H1 (cell line): ENCODE measurements around the gene ACP4. TPM values are rescaled to one million over a fixed set of nuclear protein-coding genes. Genes with fewer than 3 reads are reported as not detected.

Experiments
- BCL11A ChIP-seq, 2 experiments: IDR thresholded peaks; one replicate each; pipeline ENCODE4 v1.6.1; 2011; ENCODE audit warnings: low read depth in 2 of 2, low read length in 2 of 2, mild to moderate bottlenecking in 2 of 2
- CBX5 ChIP-seq: fragments of 300-800, 300-1000 bp; sonication (generic); IDR thresholded peaks from 2 replicates; pipeline ENCODE4 v1.7.1; 2016; ENCODE audit warnings: antibody characterized with exemption, low read length, low read depth
- PHF8 ChIP-seq: fragments of 200-600 bp; sonication (generic); conservative IDR thresholded peaks from 2 replicates; pipeline ENCODE4 v1.7.1; 2012; ENCODE audit warnings: low read depth, mild to moderate bottlenecking, inconsistent platforms, low read length, moderate library complexity
- SIN3A ChIP-seq, 2 experiments: IDR thresholded peaks in 1 of 2; conservative IDR thresholded peaks in 1 of 2; 2 replicates each; pipeline ENCODE4 v1.6.1; 2011 to 2012; ENCODE audit warnings: low read length in 2 of 2, improper control_type of control experiment in 1 of 2, low read depth in 1 of 2, mild to moderate bottlenecking in 1 of 2
- TAF7 ChIP-seq: optimal IDR thresholded peaks from 2 replicates; pipeline ENCODE3; 2011; ENCODE audit warnings: low read depth, mild to moderate bottlenecking, inconsistent platforms, low read length, moderate library complexity, borderline replicate concordance
- polyA plus RNA-seq, 7 experiments: library from polyadenylated mRNA; depleted of rRNA in 3 of 7; stranded (reverse) in 5 of 7; unstranded in 2 of 7; fragments of >200 nt in 5 of 7; fragments of 200-250 nt in 2 of 7; gene quantifications; 1 replicate in 5 of 7; 2 replicates in 1 of 7; 4 replicates in 1 of 7; pipeline versions ENCODE4 v1.2.1 to v1.2.3, GENCODE V29; 2011 to 2013; ENCODE audit warnings: missing spikeins in 2 of 7, mixed read lengths in 2 of 7
- total RNA-seq: library from RNA; stranded (reverse); fragmentation: NEBNext Ultra II Directional; extraction: Animal tissue kit (Norgen Biotek cat#: 25700); gene quantifications from 2 replicates; pipeline ENCODE4 v1.2.1, GENCODE V29; 2021

ACP4 gene
- total and polyA plus RNA-seq, 2 of the 8 experiments (the other 6 are each of a cell fraction or from before 2014, with no cell fraction given) = not detected

DNA sequence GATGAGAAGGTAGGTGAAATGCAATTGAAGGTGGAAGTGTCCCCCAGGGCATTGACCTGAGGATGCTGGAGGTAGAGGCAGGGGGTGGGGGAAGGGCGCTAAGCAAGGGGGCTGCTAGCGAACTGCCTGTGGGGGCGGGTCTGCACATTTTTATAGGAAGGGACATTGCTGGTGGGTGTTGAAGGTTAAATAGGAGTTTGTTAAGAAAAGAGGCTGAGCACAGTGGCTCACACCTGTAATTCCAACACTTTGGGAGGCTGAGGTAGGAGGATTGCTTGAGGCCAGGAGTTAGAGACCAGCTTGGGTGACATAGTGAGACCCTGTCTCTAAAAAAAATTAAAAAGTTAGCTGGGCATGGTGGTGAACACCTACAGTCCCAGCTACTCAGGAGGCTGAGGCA, 5.5 kb upstream of the ACP4 start (continued):
- TF ChIP-seq BCL11A (IDR thresholded peaks at IDR 0.05; ENCODE audit: low read depth in 2 of 2, low read length in 2 of 2) (no peak), SIN3A (conservative IDR thresholded peaks at IDR 0.05 in 1 of 2, IDR thresholded peaks at IDR 0.05 in 1 of 2; ENCODE audit: low read depth in 1 of 2, low read length in 2 of 2) (no peak), PHF8 (no peak), TAF7 (no peak), CBX5 (no peak)
- TF ChIP-seq, all 59 proteins: peak for 0
